Smooth muscle cell of the brain vasculature (primary cell): ENCODE results near the gene ZMYND10.

Experiments
- DNase-seq: peaks from one replicate; pipeline ENCODE4 v3.0.0-alpha.2; 2012; ENCODE audit warnings: low read depth, low spot score

The ZMYND10 gene

DNA sequence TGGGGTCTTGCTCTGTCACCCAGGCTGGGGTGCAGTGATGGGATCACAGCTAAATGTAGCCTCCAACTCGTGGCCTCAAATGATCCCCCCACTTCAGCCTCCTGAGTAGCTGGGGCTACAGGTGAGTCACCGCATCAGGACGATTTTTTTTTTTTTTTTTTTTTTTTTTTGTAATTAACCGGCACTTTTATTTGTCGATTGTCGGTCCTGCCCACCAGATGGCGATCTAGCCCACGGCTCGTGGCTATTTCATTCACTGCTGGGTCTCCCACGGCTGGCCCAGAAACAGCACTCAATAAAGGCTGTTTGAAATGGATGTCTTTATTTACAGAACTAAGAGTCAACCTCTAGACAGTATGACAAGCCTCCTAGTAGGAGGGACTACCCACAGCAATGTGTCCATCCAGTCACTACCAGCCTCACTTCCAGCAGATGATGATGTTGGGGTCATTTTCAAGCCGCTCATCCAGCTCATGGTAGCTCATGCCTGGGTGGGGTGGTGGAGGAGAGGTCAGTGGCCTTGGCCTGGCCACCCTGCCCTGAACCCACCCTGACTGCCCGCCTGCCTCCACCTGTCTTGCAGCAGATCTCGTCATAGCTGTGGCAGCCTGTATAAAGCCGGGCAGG lies 1.8 kb upstream of the ZMYND10 start:
- no peak for DNase-seq

DNA sequence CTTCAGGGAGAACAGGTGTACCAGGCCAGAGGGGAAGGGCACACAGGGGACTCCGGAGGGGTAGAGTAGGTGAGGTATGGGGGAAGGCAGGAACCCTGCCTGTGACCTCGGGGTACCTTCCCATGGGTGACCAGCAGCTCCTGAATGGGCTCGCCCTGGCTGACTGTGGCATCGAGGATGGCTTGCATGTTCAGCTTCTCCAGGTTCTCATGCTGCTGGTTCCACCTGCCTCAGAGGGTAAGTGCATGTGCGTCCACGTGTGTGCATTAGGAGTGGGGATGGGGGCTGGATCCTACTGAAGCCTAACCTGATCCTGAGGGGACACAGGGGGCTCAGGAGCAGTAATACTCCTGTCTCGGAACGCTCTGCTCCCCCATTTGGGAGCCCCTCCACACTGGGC lies 524 bp downstream of the ZMYND10 start:
- DNase-seq = no peak

GRCh38 chr3:50342813-50343633 lies 2.5 kb downstream of the ZMYND10 start:
- no peak for DNase-seq

DNA sequence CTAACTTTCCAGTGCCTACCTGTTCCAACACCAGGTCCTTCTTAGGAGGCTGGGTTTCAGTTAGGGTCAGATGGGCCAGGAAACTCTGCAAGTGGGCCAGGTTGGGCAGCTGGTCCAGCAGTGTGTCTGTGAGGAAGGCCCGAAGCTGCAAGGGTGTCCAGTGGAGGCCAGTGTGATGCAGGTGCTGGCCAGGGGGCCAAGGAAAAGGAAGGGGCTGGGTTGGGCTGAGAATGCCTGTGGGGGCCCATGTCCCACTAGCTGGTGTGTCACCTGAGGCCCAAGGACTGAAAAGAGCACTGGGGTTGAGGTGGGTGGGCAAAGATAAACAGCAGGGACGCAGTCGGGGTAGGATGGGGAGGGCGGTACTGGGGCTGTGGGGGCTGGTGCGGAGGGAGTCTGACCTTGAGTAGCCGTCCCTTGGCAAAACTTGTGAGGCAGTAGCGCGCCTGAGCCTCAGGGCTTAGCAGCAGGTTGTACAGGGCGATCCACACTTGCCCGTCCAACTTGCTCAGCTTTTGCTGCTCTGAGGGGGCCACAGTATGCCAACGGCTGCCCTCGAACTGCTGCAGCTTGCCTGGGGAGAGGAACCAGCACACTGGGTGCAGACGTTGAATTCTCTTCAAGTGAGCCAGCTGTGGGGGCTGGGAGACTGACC lies 3.4 kb downstream of the ZMYND10 start:
- DNase-seq = no peak

DNA sequence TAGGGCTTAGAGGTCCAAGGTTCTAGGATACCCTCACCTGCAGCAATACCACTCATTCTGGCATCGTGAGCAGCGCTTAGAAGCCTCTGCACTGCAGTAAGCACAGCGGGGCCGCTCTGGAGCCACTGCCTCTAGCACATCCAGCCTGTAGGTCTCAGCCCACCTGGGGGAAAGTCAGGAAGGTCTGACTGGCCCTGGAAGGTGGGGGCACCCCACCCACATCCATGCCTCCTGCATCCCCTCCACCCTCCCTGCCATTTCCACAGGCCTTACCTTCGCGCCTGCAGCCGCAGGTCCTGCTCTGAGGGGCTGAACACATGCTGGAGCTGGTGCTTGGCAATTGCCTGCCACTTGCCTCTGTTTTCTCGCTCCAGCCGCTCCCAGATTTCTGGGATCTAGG lies 4.0 kb downstream of the ZMYND10 start:
- no peak for DNase-seq

DNA sequence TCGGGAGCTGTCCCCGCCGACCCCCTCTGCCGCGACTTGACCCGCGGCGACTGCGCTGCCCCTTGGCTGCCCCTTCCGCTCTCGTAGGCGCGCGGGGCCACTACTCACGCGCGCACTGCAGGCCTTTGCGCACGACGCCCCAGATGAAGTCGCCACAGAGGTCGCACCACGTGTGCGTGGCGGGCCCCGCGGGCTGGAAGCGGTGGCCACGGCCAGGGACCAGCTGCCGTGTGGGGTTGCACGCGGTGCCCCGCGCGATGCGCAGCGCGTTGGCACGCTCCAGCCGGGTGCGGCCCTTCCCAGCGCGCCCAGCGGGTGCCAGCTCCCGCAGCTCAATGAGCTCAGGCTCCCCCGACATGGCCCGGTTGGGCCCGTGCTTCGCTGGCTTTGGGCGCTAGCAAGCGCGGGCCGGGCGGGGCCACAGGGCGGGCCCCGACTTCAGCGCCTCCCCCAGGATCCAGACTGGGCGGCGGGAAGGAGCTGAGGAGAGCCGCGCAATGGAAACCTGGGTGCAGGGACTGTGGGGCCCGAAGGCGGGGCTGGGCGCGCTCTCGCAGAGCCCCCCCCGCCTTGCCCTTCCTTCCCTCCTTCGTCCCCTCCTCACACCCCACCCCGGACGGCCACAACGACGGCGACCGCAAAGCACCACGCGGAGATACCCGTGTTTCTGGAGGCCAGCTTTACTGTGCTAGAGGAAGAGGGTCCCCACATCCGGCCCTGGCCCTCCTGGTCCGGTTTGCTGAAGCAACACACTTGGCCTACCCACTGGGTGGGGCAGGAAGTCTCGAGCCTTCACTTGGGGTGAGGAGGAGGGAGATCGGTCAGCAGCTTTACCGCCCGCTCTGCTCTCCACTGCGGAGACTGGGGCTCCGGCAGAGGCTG lies 4.8 kb downstream of the ZMYND10 start, which contains the start of gene RASSF1:
TSS of gene RASSF1 (minus strand) at position 389 of the 882 bp plus-strand sequence. CDS start at position 358, 31 bp downstream.
- DNase-seq = no peak

GRCh38 chr3:50340147-50340447 lies 5.4 kb downstream of the ZMYND10 start:
- no peak for DNase-seq

- DNase-seq = no peak
Measured at GRCh38 chr3:50339485-50340146, 5.9 kb downstream of the ZMYND10 start.

DNA sequence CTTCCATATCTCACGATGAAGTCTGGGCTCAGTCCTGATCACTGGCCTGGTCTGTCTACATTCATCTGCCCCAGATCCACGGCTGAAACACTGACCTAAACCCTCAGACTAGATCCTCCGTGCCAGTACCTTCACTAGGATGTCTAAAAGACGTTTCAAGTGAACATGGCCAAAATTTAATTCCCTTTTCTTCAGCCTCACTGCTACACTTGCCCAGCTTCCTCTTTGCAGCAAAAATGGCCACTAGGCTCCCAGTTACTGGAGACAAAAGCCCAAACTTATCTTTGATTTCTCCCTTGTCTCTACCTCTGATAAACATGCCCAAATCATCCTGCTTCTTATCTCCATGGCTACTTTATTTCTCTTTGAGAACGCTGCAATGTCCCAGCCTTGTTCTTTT lies 6.6 kb downstream of the ZMYND10 start:
- no peak for DNase-seq

GRCh38 chr3:50337175-50337861 lies 8.2 kb downstream of the ZMYND10 start:
- peak; percentile 98 for DNase-seq

GRCh38 chr3:50336452-50337174 lies 8.9 kb downstream of the ZMYND10 start:
- DNase-seq = no peak

DNA sequence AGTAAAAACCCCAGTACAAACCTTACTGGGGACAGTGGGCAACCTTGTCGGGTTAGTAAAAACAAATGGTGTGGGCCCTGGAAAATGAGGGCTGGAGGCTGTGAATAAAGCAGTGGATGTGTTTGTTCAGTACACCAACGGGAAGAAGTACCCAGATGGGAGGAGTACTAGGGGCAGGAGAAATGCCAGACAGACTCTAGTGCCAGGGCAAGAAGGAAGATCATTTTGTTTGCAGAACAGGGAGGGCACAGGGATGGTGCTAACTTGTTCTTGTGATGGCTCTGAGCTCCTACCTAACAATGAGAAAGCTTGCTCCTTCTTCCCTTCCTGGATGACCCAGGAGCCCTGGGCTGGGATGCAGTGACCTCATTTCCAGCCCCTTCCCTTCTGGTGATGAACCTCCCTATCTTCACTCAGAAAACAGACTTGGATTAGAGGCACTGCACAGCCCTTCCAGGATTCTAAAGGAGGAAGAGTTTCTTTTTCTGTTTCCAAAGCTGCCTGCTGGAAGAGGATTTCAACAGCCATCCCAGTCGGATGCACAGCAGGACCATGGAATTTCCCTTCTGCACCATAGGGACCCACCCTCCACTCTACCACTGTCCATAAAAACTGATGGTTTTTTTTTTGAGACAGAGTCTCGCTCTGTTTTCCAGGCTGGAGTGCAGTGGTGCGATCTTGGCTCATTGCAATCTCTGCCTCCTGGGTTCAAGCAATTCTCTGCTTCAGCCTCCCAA lies 11.0 kb downstream of the ZMYND10 start:
- DNase-seq = no peak

GRCh38 chr3:50333744-50334328 lies 11.7 kb downstream of the ZMYND10 start:
- no peak for DNase-seq

- no peak for DNase-seq
Measured at GRCh38 chr3:50331364-50331907, 14.1 kb downstream of the ZMYND10 start.

GRCh38 chr3:50330330-50330729 lies 15.2 kb downstream of the ZMYND10 start:
- no peak for DNase-seq

GRCh38 chr3:50327943-50328691 lies 17.4 kb downstream of the ZMYND10 start, which contains the start of gene TUSC2:
TSS of gene TUSC2 (minus strand) at chr3:50328223. CDS start at chr3:50328099, 124 bp downstream.
- peak; percentile 94 for DNase-seq

GRCh38 chr3:50327129-50327528 lies 18.4 kb downstream of the ZMYND10 start:
- no peak for DNase-seq

DNA sequence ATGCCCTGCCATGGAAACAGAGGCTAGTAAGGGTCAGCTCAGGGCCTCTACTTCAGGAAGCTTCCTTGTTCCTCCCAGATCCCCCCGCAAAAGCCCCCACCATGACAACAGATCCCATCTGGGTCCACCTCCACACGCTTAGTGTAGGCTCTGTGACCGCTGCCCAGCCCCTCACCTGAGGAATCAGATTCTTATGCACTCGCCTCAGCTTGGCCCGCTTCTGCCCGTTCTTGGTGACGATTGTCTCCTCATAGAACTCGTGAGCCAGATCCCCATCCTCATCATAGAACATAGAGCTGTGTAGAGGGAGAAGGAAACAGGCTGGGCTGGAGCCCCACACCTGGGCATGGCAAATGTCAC lies 19.4 kb downstream of the ZMYND10 start:
- no peak for DNase-seq
